Stomach (tissue), 4 donors: ENCODE data around the gene GRAMD1A.

ENCODE experiments used
- POLR2A ChIP-seq, 4 donors: fragments of 450-650 bp; IDR thresholded peaks; one replicate each; pipeline ENCODE4 v1.6.1; 2016; ENCODE audit warnings: antibody characterized with exemption in 4 of 4, control low read depth in 2 of 4, mild to moderate bottlenecking in 1 of 4, moderate library complexity in 1 of 4
- POLR2AphosphoS5 ChIP-seq, 3 donors: sonication (generic); formaldehyde crosslinking; IDR thresholded peaks; one replicate each; pipeline ENCODE4 v1.6.1; 2016; ENCODE audit warnings: antibody characterized with exemption in 3 of 3

DNA sequence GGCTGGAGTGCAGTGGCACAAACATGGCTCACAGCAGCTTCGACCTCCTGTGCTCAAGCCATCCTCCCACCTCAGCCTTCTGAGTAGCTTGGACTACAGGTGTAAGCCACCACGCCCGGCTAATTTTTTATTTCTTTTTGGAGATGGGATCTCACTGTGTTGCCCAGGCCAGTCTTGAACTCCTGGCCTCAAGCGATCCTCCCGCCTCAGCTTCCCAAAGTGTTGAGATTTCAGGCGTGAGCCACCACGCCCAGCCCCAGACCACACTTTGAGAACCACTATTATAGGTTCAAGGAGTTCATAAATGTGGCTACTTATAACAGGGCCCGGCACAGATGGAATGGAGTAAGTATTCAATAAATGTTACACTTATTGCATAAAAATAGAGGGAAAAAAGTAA is 26.9 kb downstream of the GRAMD1A start:
- TF ChIP-seq POLR2AphosphoS5 (IDR thresholded peaks at IDR 0.05) = no peak
- no peak for TF ChIP-seq POLR2A (IDR thresholded peaks at IDR 0.05)
